Omental fat pad (tissue), 4 donors: ENCODE data around the gene DEGS2. TPM values are rescaled to one million over a fixed set of nuclear protein-coding genes. Genes with fewer than 3 reads are reported as not detected.
"Not testable (repeated sequence)": the region's sequence is repeated elsewhere in the genome, so short reads cannot be mapped to it uniquely, and the experiment has no call there.

Experiments
- ATAC-seq: fragments of 150-250 bp; one replicate; pipeline ENCODE4 v1.9.1; 2016; ENCODE audit warnings: mild to moderate bottlenecking, moderate library complexity; ENCODE audit not compliant: low FRiP score
- DNase-seq: peaks from one replicate; pipeline ENCODE4 v3.0.0-alpha.2; 2019; ENCODE audit warnings: low spot score
- total RNA-seq, 4 donors: library from RNA; depleted of rRNA; stranded (reverse); fragments of >200 nt; gene quantifications; one replicate each; pipeline ENCODE4 v1.1.0, GENCODE V29; 2016
- TF ChIP-seq, protein P1 (sequence below), 3 donors: fragments of 450-650 bp; IDR thresholded peaks; one replicate each; pipeline ENCODE4 v1.5.1; 2016 to 2017; ENCODE audit warnings: antibody characterized with exemption in 3 of 3, mild to moderate bottlenecking in 3 of 3, moderate library complexity in 2 of 3

DEGS2 gene
- total RNA-seq, 4 donors from 2014 or later: 0.19 to 0.79 (median 0.19) TPM; not detected in 1

DNA sequence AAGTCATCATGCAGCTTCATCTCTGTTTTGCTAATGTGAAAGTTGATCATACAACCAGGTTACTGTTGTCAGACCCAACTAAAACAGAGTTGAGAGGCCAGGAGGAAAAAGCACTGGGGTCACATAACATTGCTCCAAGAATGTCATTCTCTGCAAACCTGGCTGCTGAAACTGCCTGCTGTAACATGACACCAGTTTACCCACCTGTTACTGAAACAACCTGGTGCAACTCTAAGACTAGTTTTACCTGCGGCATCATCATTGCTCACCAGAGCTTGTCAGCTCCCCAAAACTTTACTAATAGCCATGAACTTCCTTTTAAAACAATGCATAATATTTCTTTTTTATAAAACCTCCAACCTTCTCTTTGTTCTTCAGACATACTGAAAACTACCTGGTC, 30.7 kb upstream of the DEGS2 start:
- no peak for ATAC-seq
- no peak for DNase-seq
- TF ChIP-seq, protein P1, sequence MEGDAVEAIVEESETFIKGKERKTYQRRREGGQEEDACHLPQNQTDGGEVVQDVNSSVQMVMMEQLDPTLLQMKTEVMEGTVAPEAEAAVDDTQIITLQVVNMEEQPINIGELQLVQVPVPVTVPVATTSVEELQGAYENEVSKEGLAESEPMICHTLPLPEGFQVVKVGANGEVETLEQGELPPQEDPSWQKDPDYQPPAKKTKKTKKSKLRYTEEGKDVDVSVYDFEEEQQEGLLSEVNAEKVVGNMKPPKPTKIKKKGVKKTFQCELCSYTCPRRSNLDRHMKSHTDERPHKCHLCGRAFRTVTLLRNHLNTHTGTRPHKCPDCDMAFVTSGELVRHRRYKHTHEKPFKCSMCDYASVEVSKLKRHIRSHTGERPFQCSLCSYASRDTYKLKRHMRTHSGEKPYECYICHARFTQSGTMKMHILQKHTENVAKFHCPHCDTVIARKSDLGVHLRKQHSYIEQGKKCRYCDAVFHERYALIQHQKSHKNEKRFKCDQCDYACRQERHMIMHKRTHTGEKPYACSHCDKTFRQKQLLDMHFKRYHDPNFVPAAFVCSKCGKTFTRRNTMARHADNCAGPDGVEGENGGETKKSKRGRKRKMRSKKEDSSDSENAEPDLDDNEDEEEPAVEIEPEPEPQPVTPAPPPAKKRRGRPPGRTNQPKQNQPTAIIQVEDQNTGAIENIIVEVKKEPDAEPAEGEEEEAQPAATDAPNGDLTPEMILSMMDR (IDR thresholded peaks at IDR 0.05): no peak

DNA sequence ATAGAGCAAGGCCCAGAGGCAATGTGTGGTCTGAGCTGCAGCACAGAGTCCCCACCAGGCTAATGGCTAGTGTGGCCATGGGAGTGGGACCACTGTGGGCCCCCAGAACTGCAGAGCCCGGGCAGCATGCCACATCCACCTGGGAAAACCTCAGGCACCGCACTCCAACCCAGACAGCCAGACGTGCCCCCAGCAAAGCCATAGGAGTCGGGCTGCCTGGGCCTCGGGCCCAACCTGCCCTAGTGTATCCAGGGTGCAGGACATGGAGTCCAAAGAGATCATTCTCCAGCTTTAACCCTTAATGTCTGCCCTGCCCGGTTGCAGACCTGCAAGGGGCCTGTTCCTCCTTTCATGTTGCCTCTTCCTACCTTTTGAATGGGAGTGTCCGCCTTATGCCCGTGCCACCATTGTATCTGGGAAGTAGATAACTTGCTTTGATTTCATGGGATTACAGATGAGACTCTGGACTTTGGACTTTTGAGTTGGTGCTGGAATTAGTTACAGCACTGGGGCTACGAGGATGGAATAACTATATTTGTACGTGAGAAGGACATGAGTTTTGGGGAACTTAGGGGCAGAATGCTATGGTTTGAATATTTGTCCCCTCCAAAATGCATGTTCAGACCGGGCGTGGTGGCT, 29.1 kb upstream of the DEGS2 start:
- ATAC-seq: no peak
- TF ChIP-seq, protein P1 (IDR thresholded peaks at IDR 0.05): no peak
- DNase-seq: no peak

DNA sequence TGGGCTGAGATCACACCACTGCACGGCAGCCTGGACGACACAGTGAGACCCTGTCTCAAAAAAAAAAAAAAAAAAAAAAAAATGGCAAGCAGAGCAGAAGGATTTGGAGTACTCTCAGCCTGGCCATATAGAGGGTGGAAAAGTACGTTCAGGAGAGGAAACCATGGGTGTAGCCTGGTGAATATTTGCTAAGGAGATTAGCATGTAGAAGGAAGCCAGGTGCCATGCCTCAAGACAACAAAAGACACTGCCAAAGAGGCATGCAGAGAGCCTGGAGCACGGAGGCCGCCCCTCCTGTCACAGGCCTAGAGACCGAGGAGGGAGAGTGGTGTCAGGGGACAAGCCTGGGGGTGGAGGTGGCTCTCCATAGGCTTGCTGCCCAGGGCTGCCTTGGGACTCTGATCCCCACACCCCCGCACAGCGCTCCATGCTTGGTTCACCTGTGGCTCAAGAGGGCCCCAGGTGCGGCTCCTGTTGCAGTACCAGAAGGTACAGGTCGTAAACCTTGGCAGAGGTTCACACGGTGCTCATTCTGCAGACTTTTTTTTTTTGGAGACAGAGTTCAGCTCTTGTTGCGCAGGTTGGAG, 27.9 kb upstream of the DEGS2 start:
- TF ChIP-seq, protein P1 (IDR thresholded peaks at IDR 0.05): no peak
- ATAC-seq (no peak), DNase-seq (no peak)

DNA sequence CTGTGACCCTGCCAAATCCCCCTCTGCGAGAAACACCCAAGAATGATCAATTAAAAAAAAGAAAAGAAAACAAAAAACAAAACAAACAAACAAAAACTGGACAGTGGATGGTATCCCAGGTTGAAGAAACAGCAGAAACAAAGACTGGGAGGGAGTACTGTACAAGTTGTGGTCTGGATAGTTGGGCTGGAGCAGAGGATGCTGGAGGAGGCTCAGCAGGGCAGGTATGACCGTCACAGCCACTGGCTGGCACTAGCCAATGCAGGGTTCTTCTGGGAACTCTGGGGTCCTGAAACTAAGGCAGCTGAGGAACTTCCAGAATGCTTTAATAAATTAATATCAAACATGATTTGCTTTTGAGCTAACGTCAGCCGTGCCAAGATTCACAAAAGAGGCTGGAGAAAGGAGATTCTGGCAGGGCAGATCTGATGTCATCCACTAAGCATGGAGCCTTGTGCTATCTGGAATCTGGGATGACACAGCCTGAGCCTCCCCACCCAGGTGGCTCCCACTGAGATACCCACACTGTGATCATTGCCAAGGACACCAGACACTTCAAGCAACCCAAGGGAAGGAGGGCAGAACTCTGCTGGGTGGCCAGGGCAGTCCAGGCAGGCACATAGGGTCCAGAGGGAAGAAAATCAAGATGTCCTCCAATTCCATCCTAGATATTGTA, 22.6 kb upstream of the DEGS2 start:
- DNase-seq, ATAC-seq: not testable (repeated sequence)

DNA sequence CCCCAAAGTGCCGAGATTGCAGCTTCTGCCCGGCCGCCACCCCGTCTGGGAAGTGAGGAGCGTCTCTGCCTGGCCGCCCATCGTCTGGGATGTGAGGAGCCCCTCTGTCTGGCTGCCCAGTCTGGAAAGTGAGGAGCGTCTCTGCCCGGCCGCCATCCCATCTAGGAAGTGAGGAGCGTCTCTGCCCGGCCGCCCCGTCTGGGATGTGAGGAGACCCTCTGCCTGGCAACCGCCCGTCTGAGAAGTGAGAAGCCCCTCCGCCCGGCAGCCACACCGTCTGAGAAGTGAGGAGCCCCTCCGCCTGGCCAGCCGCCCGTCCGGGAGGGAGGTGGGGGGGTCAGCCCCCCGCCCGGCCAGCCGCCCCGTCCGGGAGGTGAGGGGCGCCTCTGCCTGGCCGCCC, 21.2 kb upstream of the DEGS2 start:
- not testable (repeated sequence) for DNase-seq, ATAC-seq

DNA sequence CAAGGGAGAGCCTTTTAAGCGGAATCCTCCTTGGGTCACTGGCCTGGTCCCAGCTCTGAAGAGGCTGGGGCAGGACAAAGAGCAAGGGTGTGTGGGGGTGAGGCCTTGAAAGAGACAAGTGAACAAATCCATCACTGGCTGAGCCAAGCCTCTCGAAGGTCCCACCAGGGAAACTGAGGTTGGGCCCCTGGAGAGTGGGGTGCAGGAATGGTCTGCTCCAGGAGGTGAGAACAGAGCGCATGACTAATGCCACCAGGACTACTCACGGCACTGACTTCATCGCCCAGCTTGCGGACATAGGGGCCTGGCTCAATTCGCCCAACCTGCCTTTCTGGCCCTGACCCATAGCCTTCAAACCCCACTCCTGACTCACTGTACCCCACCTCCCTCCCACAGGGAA, 19.2 kb upstream of the DEGS2 start:
- ATAC-seq: no peak
- DNase-seq: no peak
- TF ChIP-seq, protein P1 (IDR thresholded peaks at IDR 0.05): no peak

DNA sequence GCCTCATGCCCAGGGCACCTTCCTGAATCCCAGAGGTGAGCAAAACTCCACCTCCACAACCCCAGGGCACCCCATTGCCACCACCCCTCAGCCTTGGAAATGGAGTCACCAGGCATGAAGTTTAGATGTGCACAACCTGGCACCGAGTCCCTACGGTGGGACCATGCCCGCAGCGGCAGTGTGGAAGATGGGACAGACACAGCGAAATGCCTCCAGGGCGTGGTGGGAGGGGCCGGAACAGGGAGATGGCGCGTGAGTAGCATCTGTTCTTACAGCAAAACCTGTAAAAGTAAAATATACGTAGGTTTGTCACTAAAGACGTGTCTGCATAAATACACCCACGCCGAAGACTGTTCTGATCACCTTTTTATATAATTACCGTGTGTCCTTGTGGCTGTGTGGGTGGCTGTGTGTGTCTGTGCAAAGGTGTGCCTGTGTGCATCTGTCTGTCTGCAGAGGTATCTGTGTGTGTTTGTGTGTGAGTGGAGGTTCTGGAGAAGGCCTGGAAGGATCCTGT, 17.4 kb upstream of the DEGS2 start:
- TF ChIP-seq, protein P1 (IDR thresholded peaks at IDR 0.05): no peak
- ATAC-seq (no peak), DNase-seq (no peak)

DNA sequence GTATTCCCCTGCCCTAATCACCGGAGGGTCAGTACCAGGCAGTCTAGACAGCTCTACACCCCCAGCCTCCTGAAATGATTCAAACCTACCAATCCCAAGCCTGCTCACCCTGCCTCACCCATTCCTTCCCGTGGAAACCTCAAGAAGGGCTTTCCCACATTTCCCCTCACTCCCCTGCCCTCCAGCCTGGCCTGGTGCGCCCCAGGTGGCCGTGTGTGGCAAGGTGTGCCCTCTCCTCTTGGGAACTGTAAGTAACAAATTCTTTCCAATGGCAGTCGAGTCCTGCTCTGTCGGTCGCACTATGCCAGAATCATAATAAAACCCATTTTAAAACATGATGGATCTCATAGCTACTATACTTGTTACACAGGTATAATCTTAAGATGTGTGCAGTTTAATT, 13.9 kb upstream of the DEGS2 start:
- TF ChIP-seq, protein P1 (IDR thresholded peaks at IDR 0.05): no peak
- ATAC-seq: no peak
- no peak for DNase-seq
